ACC112 (cell line): Measurements from ENCODE around the gene KCNMA1.
A peak's percentile ranks its signal among the peaks of the same experiment; 100 is the strongest.

Source experiments
- H2AFZ ChIP-seq: fragments of 200-600 bp; sonication (generic); one replicate; pipeline ENCODE4 v1.6.0; 2017; ENCODE audit warnings: antibody characterized with exemption, low read length; ENCODE audit not compliant: unreplicated experiment
- H3K27ac ChIP-seq: fragments of 200-600 bp; sonication (generic); 2 replicates; pipeline ENCODE4 v1.5.1; 2014; ENCODE audit warnings: low read depth, mild to moderate bottlenecking, antibody characterized with exemption, low read length, moderate library complexity
- H3K27me3 ChIP-seq: fragments of 200-600 bp; sonication (generic); 2 replicates; pipeline ENCODE4 v1.6.1; 2014; ENCODE audit warnings: mild to moderate bottlenecking, antibody characterized with exemption, low read length, moderate library complexity, mixed read lengths; ENCODE audit not compliant: insufficient read depth
- H3K36me3 ChIP-seq: fragments of 200-600 bp; sonication (generic); 2 replicates; pipeline ENCODE4 v1.6.1; 2016; ENCODE audit warnings: mild to moderate bottlenecking, antibody characterized with exemption, low read length, moderate library complexity, mixed read lengths; ENCODE audit not compliant: insufficient read depth
- H3K4me1 ChIP-seq: fragments of 200-600 bp; sonication (generic); one replicate; pipeline ENCODE4 v1.6.1; 2016; ENCODE audit warnings: low read length, mixed read lengths; ENCODE audit not compliant: insufficient read depth, unreplicated experiment, control insufficient read depth
- H3K4me3 ChIP-seq: fragments of 200-600 bp; sonication (generic); 2 replicates; pipeline ENCODE4 v1.5.1; 2014; ENCODE audit warnings: mild to moderate bottlenecking, low read depth, low read length
- H3K79me2 ChIP-seq: fragments of 200-600 bp; sonication (generic); one replicate; pipeline ENCODE4 v1.6.0; 2016; ENCODE audit warnings: low read length; ENCODE audit not compliant: control insufficient read depth, unreplicated experiment, insufficient read depth

Gene KCNMA1

DNA sequence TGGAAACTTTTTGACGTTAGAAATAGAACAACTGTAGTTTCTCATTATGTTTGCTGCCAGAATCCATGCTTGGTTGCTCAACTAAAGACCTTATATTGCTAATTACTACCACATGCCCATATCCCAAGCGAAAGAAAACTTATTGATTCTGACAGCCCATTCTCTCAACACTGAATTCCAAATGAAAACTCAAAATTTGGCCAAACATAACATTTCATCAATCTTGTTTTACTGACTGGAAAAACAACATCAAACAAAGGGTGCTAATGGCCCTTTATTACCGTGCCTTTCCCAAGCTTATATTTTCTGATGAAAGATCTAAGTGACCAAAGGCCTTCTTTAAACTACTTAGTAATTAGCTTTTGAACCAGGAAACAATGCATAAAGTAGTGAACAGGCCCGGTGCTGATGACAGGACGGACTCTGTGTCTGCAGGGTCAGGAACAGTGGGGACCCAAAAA lies 531.8 kb downstream of the KCNMA1 start:
- H2AFZ ChIP-seq, result no peak overlapping the region
- H3K4me1 ChIP-seq, result peaks cover 21% of the 10 kb centered on the region
- no peaks in the 10 kb centered on the region for H3K79me2 ChIP-seq
- no peak overlapping the region for H3K27ac ChIP-seq
- H3K36me3 ChIP-seq, result peaks cover 9% of the 10 kb centered on the region; the same call in 1 of the 2 replicates
- no peak overlapping the region for H3K4me3 ChIP-seq
- H3K27me3 ChIP-seq, result no peaks in the 10 kb centered on the region

DNA sequence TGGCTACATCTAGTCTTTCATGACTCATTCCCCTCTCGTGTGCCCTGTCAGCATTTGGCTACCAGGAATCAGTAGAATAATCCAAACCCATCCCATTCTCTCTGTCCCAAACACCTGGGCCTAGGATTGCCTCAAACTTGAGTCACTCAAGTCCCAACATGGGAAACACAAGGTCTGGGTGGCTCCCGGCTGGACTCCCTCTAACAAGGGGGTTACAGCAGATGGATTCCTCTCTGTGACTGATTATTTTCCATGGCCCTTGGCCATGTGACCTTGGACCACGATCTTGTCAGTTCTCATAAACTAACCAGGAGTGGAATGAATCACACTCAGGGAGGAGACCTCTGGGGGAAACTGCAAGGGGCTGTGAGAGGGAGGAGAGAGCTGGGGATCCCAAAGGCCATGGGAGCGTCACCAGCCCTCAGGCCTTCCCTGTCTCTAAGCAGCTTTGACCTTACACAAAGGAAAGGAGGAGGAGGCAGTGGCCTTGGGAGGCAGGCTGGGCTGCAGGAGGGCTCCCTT lies 533.1 kb downstream of the KCNMA1 start:
- H3K4me3 ChIP-seq, result no peak overlapping the region
- H3K4me1 ChIP-seq, result peaks cover 21% of the 10 kb centered on the region
- H3K36me3 ChIP-seq, result peaks cover 9% of the 10 kb centered on the region; the same call in 1 of the 2 replicates
- H2AFZ ChIP-seq, result no peak overlapping the region
- no peaks in the 10 kb centered on the region for H3K79me2 ChIP-seq
- H3K27ac ChIP-seq, result peak overlapping the region; percentile 64
- H3K27me3 ChIP-seq, result no peaks in the 10 kb centered on the region

DNA sequence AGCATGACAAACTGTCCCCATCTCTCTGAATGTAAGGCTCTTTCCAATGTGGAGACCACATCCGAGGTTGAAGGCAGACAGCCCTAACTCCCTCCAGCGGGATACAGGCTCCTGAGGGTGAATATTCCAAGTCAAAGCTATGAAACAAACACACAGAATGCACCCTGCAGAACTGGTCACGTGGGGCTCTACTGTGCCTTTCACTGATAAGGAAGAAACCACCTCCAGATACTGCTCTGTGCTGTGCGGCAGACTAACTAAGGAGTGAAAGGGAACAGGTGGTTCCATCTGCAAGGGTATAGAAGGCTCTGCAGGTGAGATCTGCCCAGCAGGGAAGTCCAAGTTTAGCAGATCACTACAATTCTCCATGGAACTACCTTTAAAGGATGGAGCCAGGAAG lies 534.4 kb downstream of the KCNMA1 start:
- H3K4me3 ChIP-seq, result no peak overlapping the region
- no peaks in the 10 kb centered on the region for H3K79me2 ChIP-seq
- H3K4me1 ChIP-seq, result peaks cover 21% of the 10 kb centered on the region
- peaks cover 9% of the 10 kb centered on the region; the same call in 1 of the 2 replicates for H3K36me3 ChIP-seq
- H3K27ac ChIP-seq, result no peak overlapping the region
- no peaks in the 10 kb centered on the region for H3K27me3 ChIP-seq
- no peak overlapping the region for H2AFZ ChIP-seq

DNA sequence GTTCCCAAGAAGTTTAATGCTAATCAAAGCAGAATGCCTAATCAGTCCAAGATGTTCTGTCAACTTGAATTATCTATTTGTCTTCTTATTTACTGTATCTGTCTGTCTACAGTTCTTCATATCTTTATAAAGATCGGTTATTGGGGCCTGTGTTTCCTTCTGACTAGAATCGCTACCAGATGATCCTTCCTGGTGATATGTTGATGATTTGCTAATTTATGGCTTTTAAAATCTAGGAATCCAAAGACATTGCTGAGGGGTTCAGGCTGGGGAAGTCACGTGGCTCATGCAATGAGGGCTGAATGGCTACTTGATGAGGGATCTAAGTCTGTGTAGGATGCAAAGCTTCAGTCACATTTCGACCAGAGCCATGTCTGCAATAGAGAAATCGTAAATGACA lies 536.3 kb downstream of the KCNMA1 start:
- peaks cover 21% of the 10 kb centered on the region for H3K4me1 ChIP-seq
- no peaks in the 10 kb centered on the region for H3K79me2 ChIP-seq
- no peaks in the 10 kb centered on the region for H3K27me3 ChIP-seq
- H3K36me3 ChIP-seq, result peaks cover 9% of the 10 kb centered on the region; the same call in 1 of the 2 replicates
- H3K4me3 ChIP-seq, result no peak overlapping the region
- no peak overlapping the region for H3K27ac ChIP-seq
- H2AFZ ChIP-seq, result no peak overlapping the region

DNA sequence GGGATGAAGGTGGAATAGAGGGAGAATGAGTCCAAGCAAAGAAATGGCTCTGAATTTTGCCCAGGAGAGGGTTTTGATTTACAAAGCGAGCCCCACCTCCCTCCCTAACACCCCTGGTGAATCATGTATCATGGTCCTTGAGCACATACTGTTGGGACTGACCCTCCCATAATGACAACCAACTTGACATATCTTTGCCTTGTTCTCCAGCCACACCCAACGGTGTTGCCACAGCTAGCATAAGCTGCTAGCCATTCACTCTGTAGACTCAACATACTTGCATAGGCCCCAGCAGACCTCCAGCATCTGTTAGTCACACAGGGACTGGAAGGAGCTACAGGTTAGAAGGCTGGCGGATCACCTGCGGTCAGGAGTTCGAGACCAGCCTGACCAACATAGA lies 538.5 kb downstream of the KCNMA1 start:
- no peak overlapping the region for H2AFZ ChIP-seq
- H3K4me1 ChIP-seq, result peaks cover 7% of the 10 kb centered on the region
- no peak overlapping the region for H3K27ac ChIP-seq
- no peaks in the 10 kb centered on the region for H3K79me2 ChIP-seq
- peaks cover 9% of the 10 kb centered on the region; the same call in 1 of the 2 replicates for H3K36me3 ChIP-seq
- H3K27me3 ChIP-seq, result no peaks in the 10 kb centered on the region
- H3K4me3 ChIP-seq, result no peak overlapping the region

DNA sequence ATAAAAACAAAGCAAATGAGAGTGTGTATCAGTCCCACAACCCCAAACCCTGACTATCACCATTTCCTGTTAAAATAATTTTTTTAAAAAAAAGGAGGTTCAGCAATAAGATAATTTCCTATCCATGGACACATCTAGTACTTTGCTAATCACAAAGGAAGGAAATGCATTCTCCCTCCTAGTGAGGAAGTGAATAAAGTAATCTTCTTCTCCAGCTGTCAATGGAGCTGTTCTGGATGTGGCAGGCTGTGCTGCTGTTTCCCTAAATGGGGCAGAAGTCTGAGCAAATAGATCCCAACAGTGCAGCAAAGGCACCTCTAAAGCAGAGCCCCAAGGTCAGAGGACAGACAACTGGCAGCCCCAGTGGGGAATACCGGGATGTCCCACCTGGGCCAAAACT lies 540.0 kb downstream of the KCNMA1 start:
- peaks cover 9% of the 10 kb centered on the region; the same call in 1 of the 2 replicates for H3K36me3 ChIP-seq
- H3K27me3 ChIP-seq, result no peaks in the 10 kb centered on the region
- no peaks in the 10 kb centered on the region for H3K79me2 ChIP-seq
- H3K27ac ChIP-seq, result no peak overlapping the region
- H3K4me3 ChIP-seq, result no peak overlapping the region
- H2AFZ ChIP-seq, result no peak overlapping the region
- no peaks in the 10 kb centered on the region for H3K4me1 ChIP-seq

DNA sequence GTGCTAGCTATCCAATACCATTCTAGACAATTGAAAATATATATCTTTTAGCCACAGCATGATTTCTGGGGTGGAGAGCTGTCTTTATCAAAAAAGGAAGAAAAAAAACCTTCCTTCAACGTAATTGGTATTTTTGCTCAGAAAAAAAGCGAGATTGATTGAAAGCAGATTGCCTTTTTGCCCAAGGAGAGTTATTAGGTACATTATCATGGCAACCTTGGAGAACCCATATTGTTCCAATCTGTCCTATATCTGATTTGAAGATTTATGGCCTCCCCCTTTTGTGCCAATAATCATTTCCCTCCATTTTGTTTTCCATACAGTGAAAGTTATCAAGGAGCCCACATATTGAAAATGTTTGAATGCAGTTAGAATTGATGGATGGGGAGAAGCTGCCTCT lies 544.5 kb downstream of the KCNMA1 start:
- Histone ChIP-seq H3K4me1 (no peaks in the 10 kb centered on the region), H2AFZ (no peak overlapping the region), H3K36me3 (no peaks in the 10 kb centered on the region), H3K27ac (no peak overlapping the region), H3K79me2 (no peaks in the 10 kb centered on the region), H3K4me3 (no peak overlapping the region), H3K27me3 (no peaks in the 10 kb centered on the region)

DNA sequence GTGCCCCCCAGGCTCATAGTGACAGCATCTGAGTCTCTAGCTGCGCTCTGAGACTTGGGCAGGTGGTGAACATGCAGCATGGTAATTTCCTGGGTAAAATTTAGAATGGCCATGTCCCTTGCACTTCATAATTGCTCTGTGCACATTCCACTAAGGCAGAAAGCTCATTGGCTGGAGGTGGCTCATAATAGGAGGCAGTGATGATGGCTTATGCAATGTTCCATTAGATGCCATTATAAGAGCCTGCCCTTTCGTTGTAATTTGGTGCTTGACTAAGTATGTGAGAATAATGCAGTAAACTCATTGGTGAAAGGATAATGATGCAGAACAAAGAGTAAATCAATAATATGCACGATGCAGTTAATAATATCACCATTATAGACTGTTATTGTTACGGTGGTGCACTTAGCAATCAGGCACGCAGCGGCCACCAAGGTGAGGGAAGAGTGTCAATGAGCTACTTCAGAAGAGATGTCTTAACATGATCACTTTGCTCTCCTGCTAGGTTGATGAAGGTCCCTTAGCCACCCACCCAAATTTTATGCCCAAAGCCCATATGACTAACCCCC lies 545.9 kb downstream of the KCNMA1 start:
- Histone ChIP-seq H3K27ac (no peak overlapping the region), H2AFZ (no peak overlapping the region), H3K4me1 (no peaks in the 10 kb centered on the region), H3K4me3 (no peak overlapping the region), H3K36me3 (no peaks in the 10 kb centered on the region), H3K27me3 (no peaks in the 10 kb centered on the region), H3K79me2 (no peaks in the 10 kb centered on the region)

DNA sequence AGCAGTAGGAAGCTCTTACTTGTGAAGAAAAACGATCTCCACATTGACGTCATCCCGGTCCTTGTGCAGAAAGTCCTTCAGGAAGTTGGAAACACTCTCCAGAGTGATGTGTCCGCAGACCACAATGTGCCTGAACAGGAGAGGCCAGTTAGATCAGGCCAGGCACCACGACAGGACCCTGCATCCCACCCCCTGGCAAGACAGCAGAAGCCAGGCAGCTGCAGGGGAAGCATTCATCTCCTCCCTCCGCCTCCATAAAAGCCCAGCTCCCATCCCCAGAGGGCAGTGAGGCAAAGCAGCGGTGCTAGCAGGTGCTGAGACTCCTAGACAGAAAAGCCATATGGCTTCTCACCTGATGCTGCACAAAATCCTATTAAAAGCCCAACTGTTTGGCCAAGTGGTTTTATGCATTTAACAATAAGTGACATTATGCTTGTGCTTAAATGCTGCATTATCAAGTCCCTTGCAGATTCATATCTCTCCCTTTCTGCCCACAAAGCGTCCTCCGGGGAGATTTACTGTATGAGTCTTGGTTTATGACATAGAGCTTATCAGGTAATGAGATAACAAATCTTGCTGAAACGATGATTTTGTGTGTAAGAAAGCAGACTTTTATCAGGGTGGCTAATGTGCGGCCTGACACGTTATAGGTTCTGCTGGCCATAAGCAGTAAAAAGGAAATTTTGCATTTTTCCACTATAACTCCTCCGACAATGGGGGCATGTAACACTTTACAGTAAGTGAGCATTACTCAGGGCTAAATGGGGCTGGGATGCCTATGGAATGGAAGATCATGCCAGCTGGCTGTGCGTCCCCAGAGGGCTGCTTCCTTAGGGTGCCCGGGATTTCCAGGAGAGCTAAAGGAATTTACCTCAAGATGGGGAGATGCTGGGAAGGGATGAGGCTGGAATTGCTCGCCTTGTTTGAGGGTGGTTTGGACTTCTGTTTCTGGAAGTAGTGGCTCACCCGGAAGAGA lies 546.9 kb downstream of the KCNMA1 start:
- Histone ChIP-seq H3K27me3 (no peaks in the 10 kb centered on the region), H3K79me2 (no peaks in the 10 kb centered on the region), H3K4me3 (no peak overlapping the region), H2AFZ (no peak overlapping the region), H3K27ac (no peak overlapping the region), H3K36me3 (no peaks in the 10 kb centered on the region), H3K4me1 (no peaks in the 10 kb centered on the region)

DNA sequence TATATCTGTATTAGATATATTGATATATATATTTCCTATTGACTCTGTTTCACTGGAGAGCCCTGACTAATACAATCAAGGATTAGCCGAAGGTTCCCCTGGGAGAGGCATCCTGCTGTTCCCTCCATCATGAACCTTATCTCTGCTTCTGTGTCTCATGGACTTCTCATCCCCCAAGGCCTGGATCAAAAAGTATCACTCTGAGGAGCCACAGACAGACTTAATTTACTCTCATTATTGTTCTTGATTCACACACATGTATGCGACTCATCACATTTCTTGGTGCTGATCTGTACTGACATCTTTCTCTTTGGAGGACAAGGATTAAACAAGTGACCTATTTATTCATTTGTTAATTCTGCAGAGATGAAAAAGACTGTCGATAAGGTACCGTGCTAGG lies 550.2 kb downstream of the KCNMA1 start:
- H3K79me2 ChIP-seq, result no peaks in the 10 kb centered on the region

More for the DNA sequence above, 550.2 kb downstream of the KCNMA1 start:
- no peak overlapping the region for H2AFZ ChIP-seq
- H3K27me3 ChIP-seq, result no peaks in the 10 kb centered on the region
- no peaks in the 10 kb centered on the region for H3K36me3 ChIP-seq
- H3K4me1 ChIP-seq, result no peaks in the 10 kb centered on the region
- no peak overlapping the region for H3K4me3 ChIP-seq
- no peak overlapping the region for H3K27ac ChIP-seq
